Limb (tissue), 2 donors: Measurements from ENCODE around the gene SRSF5.
A peak's percentile ranks its signal among the peaks of the same experiment; 100 is the strongest.
"Not testable (repeated sequence)": the region's sequence is repeated elsewhere in the genome, so short reads cannot be mapped to it uniquely, and the experiment has no call there.

Experiments
- DNase-seq, 2 donors: peaks; one replicate each; pipeline ENCODE4 v3.0.0-alpha.2; 2016; ENCODE audit errors: extremely low spot score in 2 of 2

SRSF5 gene

GRCh38 chr14:69807192-69807591, 40.2 kb downstream of the SRSF5 start:
- no peak for DNase-seq

GRCh38 chr14:69808919-69809808, 42.2 kb downstream of the SRSF5 start:
- DNase-seq = no peak

GRCh38 chr14:69811227-69811867, 44.4 kb downstream of the SRSF5 start:
- no peak for DNase-seq

- no peak for DNase-seq
These were observed 44.9 kb downstream of the SRSF5 start for GRCh38 chr14:69811868-69812252.

- no peak for DNase-seq
These were observed 45.8 kb downstream of the SRSF5 start for GRCh38 chr14:69812711-69813110.

GRCh38 chr14:69813346-69813745, 46.4 kb downstream of the SRSF5 start:
- not testable (repeated sequence) for DNase-seq

GRCh38 chr14:69814397-69814796, 47.5 kb downstream of the SRSF5 start:
- DNase-seq = no peak

- DNase-seq = no peak
These were observed 48.6 kb downstream of the SRSF5 start for GRCh38 chr14:69815556-69815955.

- no peak for DNase-seq
These were observed 49.3 kb downstream of the SRSF5 start for GRCh38 chr14:69816216-69816615.

- DNase-seq = peak; percentile 48 to 71
These were observed 51.8 kb downstream of the SRSF5 start for GRCh38 chr14:69818758-69819191.

- DNase-seq = no peak
These were observed 52.7 kb downstream of the SRSF5 start for GRCh38 chr14:69819607-69820006.

GRCh38 chr14:69820991-69821390, 54.0 kb downstream of the SRSF5 start:
- DNase-seq = no peak
